GM19238 (cell line): ENCODE results near the gene ADORA2B.

ENCODE experiments used
- DNase-seq: peaks from one replicate; pipeline ENCODE4 v3.0.0; 2011; ENCODE audit warnings: low spot score; ENCODE audit not compliant: insufficient read length

The ADORA2B gene

GRCh38 chr17:15952916-15953790 lies 8.2 kb downstream of the ADORA2B start:
- no peak for DNase-seq

GRCh38 chr17:15954222-15954621 lies 9.3 kb downstream of the ADORA2B start:
- no peak for DNase-seq

- DNase-seq: no peak
Observed at GRCh38 chr17:15955793-15956541, 11.0 kb downstream of the ADORA2B start.

GRCh38 chr17:15957206-15957605 lies 12.3 kb downstream of the ADORA2B start:
- no peak for DNase-seq

GRCh38 chr17:15957608-15958307 lies 12.8 kb downstream of the ADORA2B start:
- no peak for DNase-seq

GRCh38 chr17:15958484-15958854 lies 13.5 kb downstream of the ADORA2B start:
- DNase-seq: no peak

- DNase-seq: no peak
Observed at GRCh38 chr17:15963670-15964110, 18.8 kb downstream of the ADORA2B start.

GRCh38 chr17:15965528-15965927 lies 20.6 kb downstream of the ADORA2B start:
- no peak for DNase-seq

- no peak for DNase-seq
Observed at GRCh38 chr17:15966183-15966878, 21.4 kb downstream of the ADORA2B start.

- DNase-seq: no peak
Observed at GRCh38 chr17:15966879-15967248, 21.9 kb downstream of the ADORA2B start.

- no peak for DNase-seq
Observed at GRCh38 chr17:15967706-15968399, 22.9 kb downstream of the ADORA2B start.

- no peak for DNase-seq
Observed at GRCh38 chr17:15969463-15969862, 24.5 kb downstream of the ADORA2B start.

- DNase-seq: no peak
Observed at GRCh38 chr17:15970500-15970899, 25.6 kb downstream of the ADORA2B start.

- no peak for DNase-seq
Observed at GRCh38 chr17:15971098-15971678, 26.3 kb downstream of the ADORA2B start.

GRCh38 chr17:15971882-15972281 lies 27.0 kb downstream of the ADORA2B start:
- DNase-seq: no peak

- no peak for DNase-seq
Observed at GRCh38 chr17:15972497-15972951, 27.6 kb downstream of the ADORA2B start.

GRCh38 chr17:15973016-15973415 lies 28.1 kb downstream of the ADORA2B start:
- no peak for DNase-seq

- DNase-seq: no peak
Observed at GRCh38 chr17:15973834-15974233, 28.9 kb downstream of the ADORA2B start.

GRCh38 chr17:15977894-15978293 lies 33.0 kb downstream of the ADORA2B start:
- DNase-seq: no peak

- DNase-seq: no peak
Observed at GRCh38 chr17:15978606-15979005, 33.7 kb downstream of the ADORA2B start.
